ENCODE data around the gene C14orf119.

DNA sequence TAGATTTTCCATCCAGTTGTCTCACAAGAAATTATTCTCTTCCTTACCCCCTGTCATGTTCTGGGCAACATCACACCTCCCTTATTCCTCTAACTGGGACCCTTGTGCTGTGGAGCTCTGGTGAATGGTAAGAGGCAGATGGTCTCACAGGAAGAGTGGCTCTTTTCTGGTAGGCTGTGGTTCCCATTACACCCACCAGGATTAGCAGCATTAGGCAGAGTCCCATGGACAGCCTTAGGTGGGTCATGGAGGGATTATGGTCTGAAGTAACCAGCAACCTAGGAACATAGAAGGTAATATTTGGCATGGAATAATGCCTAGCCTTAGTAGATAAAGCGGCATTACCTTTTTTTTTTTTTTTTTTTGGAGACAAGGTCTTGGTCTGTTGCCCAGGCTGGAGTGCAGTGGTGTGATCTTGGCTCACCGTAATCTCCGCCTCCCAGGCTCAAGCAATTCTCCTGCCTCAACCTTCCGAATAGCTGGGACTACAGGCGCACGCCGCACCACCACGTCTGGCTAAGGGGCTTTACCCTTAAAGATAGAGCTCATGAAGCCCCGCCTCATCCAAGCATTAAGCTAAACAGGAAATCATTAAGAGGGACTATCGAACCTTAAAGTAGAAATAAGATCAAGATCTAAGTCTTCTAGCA, 4.0 kb downstream of the C14orf119 start:
- TF ChIP-seq POLR2A (IDR thresholded peaks at IDR 0.05) (no peak), CTCF (IDR thresholded peaks at IDR 0.05) (no peak), POLR2AphosphoS5 (IDR thresholded peaks at IDR 0.05) (no peak)

All from prostate gland (tissue), 2 donors.